Epithelial cell of proximal tubule (primary cell): ENCODE data around the gene JMJD8. TPM values are rescaled to one million over a fixed set of nuclear protein-coding genes. Genes with fewer than 3 reads are reported as not detected.

Experiments
- DNase-seq: peaks from one replicate; pipeline ENCODE4 v3.0.0-alpha.2; 2011; ENCODE audit warnings: low read depth
- H3K4me3 ChIP-seq: 2 replicates; pipeline ENCODE4 v1.5.1; 2011; ENCODE audit warnings: low read depth, mild to moderate bottlenecking, low read length
- CTCF ChIP-seq: conservative IDR thresholded peaks from 2 replicates; pipeline ENCODE4 v1.5.1; 2012; ENCODE audit warnings: low read depth, mild to moderate bottlenecking, low read length
- total RNA-seq: library from RNA; depleted of rRNA; stranded (reverse); fragments of >200 nt; gene quantifications from 2 replicates; pipeline ENCODE4 v1.2.3, GENCODE V29; 2015

The JMJD8 gene
- total RNA-seq, 1 donor from 2014 or later = 65.6 TPM

GRCh38 chr16:685967-686366 lies 1.8 kb upstream of the JMJD8 start:
- DNase-seq = no peak

GRCh38 chr16:684961-685696 lies 995 bp upstream of the JMJD8 start:
- TF ChIP-seq CTCF = no peak
- H3K4me3 ChIP-seq = peak overlapping the region; percentile 76
- DNase-seq = no peak

More at GRCh38 chr16:685967-686366, 1.8 kb upstream of the JMJD8 start:
- peak; percentile 61 for TF ChIP-seq CTCF
- no peak overlapping the region for H3K4me3 ChIP-seq

DNA sequence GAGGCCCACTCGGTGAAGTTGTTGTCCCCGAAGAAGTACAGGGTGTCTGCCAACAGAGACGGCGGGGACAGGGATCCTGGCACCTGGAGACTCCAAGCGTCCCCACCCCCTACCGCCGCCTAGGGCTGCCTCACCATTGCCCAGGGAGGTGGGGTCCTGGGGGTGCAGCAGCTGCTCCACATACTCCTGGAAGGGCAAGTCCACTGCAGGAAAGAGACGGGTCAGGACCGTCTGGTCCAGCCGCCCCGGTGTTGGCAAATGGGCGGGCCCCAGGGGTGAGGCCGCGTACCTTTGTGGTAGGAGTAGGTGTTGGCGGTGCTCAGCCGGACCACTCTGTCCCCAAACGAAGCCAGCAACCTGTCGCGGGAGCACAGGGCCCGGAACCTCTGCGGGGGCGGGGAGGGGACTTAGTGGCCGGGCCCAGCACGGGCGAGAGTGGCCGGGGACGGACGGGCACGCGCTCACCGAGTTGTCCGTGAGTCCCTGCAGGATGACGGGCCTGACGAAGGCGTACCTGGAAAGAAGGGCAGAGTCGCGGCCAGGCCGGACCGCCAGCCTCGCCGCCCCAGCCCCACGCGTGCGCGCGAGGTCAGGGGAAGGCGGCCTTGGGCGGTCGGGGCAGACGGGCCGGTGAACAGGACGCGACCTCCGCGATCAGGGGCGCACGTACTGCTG lies 601 bp downstream of the JMJD8 start:
- TF ChIP-seq CTCF = no peak
- H3K4me3 ChIP-seq = peak overlapping the region; percentile 76
- DNase-seq = no peak

- no peak for DNase-seq
- TF ChIP-seq CTCF = no peak
- peak overlapping the region; percentile 76 for H3K4me3 ChIP-seq
Measured at GRCh38 chr16:682493-683395, 1.4 kb downstream of the JMJD8 start.

DNA sequence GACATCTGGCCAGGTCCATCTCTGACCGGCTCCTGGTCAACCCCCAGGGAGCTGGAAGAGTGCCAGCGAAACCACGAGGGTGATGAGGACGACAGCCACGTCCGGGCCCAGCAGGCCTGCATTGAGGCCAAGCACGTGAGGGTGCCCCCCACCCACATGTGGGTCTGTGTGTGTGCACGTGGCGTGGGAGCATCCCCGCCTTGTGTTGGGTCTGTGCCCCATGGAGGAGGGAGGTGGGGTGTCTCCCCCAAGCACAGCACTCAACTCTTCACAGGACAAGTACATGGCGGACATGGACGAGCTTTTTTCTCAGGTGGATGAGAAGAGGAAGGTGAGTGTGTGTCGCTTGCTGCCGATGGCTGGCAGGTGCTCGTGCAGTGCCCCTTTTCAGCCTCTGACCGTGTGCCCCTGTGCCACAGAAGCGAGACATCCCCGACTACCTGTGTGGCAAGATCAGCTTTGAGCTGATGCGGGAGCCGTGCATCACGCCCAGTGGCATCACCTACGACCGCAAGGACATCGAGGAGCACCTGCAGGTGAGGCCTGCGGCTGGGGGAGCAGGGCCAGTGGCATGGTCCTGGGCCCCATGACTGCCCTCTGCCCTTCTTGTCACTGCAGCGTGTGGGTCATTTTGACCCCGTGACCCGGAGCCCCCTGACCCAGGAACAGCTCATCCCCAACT lies 2.2 kb downstream of the JMJD8 start:
- no peak for DNase-seq
- peak overlapping the region; percentile 84 for H3K4me3 ChIP-seq
- TF ChIP-seq CTCF = no peak

DNA sequence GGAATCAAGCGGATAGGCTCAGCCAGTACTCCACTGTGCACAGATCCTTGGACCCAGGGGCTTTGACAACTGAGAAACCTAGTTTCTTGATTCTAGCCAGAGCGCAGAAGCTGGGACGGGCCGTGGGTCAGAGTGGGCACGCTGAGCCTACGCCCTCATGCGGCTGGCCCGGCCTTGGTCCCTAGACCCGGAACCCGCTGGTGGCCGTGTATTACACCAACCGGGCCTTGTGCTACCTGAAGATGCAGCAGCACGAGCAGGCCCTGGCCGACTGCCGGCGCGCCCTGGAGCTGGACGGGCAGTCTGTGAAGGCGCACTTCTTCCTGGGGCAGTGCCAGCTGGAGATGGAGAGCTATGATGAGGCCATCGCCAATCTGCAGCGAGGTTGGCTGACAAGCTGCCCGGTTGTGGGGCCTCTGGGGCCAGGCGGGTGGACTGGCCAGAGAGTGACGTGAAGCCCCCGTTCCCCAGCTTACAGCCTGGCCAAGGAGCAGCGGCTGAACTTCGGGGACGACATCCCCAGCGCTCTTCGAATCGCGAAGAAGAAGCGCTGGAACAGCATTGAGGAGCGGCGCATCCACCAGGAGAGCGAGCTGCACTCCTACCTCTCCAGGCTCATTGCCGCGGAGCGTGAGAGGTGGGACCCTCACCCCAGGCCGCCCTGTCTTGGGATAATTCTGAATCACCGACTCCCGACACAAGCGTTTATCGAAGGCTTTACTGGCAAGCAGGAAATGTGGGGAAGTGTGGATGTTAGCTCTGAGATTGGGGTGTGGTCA lies 3.0 kb downstream of the JMJD8 start:
- peak overlapping the region; percentile 84 for H3K4me3 ChIP-seq
- DNase-seq = no peak
- no peak for TF ChIP-seq CTCF
